Gastroesophageal sphincter (tissue), 3 donors: ENCODE measurements around the gene NR2C2.

Source experiments
- CTCF ChIP-seq, 4 experiments: fragments of 200-600 bp in 2 of 4; fragments of 450-650 bp in 2 of 4; sonication (generic) in 1 of 4; IDR thresholded peaks; one replicate each; pipeline ENCODE4 v1.5.1; 2017 to 2019; ENCODE audit warnings: antibody characterized with exemption in 4 of 4, mild to moderate bottlenecking in 2 of 4, moderate library complexity in 2 of 4
- EP300 ChIP-seq: sonication (generic); formaldehyde crosslinking; IDR thresholded peaks from one replicate; pipeline ENCODE4 v1.6.1; 2017; ENCODE audit warnings: antibody characterized with exemption, mild to moderate bottlenecking
- POLR2A ChIP-seq, 2 donors: fragments of 450-650 bp; IDR thresholded peaks; one replicate each; pipeline ENCODE4 v1.6.1; 2017; ENCODE audit warnings: antibody characterized with exemption in 2 of 2, mild to moderate bottlenecking in 2 of 2, moderate library complexity in 1 of 2
- POLR2AphosphoS5 ChIP-seq: sonication (generic); formaldehyde crosslinking; IDR thresholded peaks from one replicate; pipeline ENCODE4 v1.6.1; 2017; ENCODE audit warnings: antibody characterized with exemption

GRCh38 chr3:15044326-15044725 is 96.9 kb downstream of the NR2C2 start:
- TF ChIP-seq EP300 (no peak), POLR2AphosphoS5 (no peak), POLR2A (IDR thresholded peaks at IDR 0.05) (no peak), CTCF (IDR thresholded peaks at IDR 0.05) (no peak)
